Karpas-422 (cell line): ENCODE results near the gene KCNQ1. TPM values are rescaled to one million over a fixed set of nuclear protein-coding genes. Genes with fewer than 3 reads are reported as not detected.

Source experiments
- DNase-seq: peaks from one replicate; pipeline ENCODE4 v3.0.0-alpha.2; 2015
- H2AFZ ChIP-seq: fragments of 200-600 bp; sonication (generic); 2 replicates; pipeline ENCODE4 v1.6.1; 2014; ENCODE audit warnings: antibody characterized with exemption, low read length, mixed read lengths
- H3K27ac ChIP-seq: fragments of 200-600 bp; sonication (generic); 2 replicates; pipeline ENCODE4 v1.5.1; 2014; ENCODE audit warnings: mild to moderate bottlenecking, low read length, moderate library complexity
- H3K27me3 ChIP-seq: fragments of 200-600 bp; sonication (generic); 2 replicates; pipeline ENCODE4 v1.6.1; 2014; ENCODE audit warnings: low read length, mixed read lengths
- H3K36me3 ChIP-seq: fragments of 200-600 bp; sonication (generic); 2 replicates; pipeline ENCODE4 v1.6.1; 2014; ENCODE audit warnings: low read length, mixed read lengths; ENCODE audit not compliant: insufficient read depth
- H3K4me1 ChIP-seq: fragments of 200-600 bp; sonication (generic); 2 replicates; pipeline ENCODE4 v1.6.1; 2014; ENCODE audit warnings: mild to moderate bottlenecking, low read length, mixed read lengths
- H3K4me2 ChIP-seq: fragments of 200-600 bp; sonication (generic); 2 replicates; pipeline ENCODE4 v1.6.1; 2014; ENCODE audit warnings: low read length, low read depth, mild to moderate bottlenecking; ENCODE audit not compliant: poor library complexity, severe bottlenecking
- H3K4me3 ChIP-seq: fragments of 200-600 bp; sonication (generic); 2 replicates; pipeline ENCODE4 v1.5.1; 2014; ENCODE audit warnings: mild to moderate bottlenecking, antibody characterized with exemption, low read length, mixed read lengths
- H3K79me2 ChIP-seq: fragments of 200-600 bp; sonication (generic); 2 replicates; pipeline ENCODE4 v1.6.1; 2014; ENCODE audit warnings: mild to moderate bottlenecking, low read length, mixed read lengths
- H3K9ac ChIP-seq: fragments of 200-600 bp; sonication (generic); 2 replicates; pipeline ENCODE4 v1.6.0; 2014; ENCODE audit warnings: low read length
- H3K9me2 ChIP-seq: fragments of 200-600 bp; sonication (generic), shearing (Covaris generic); replicated peaks from 2 replicates; pipeline ENCODE4 v1.6.0; 2014; ENCODE audit warnings: mild to moderate bottlenecking, low read length, moderate library complexity; ENCODE audit not compliant: insufficient read depth
- H3K9me3 ChIP-seq: fragments of 300-700, 200-600 bp; sonication (generic); 2 replicates; pipeline ENCODE4 v1.6.1; 2014; ENCODE audit warnings: low read length, mixed read lengths
- H4K20me1 ChIP-seq: fragments of 200-600 bp; sonication (generic); 2 replicates; pipeline ENCODE4 v1.6.1; 2014; ENCODE audit warnings: mild to moderate bottlenecking, antibody characterized with exemption, low read length, low read depth; ENCODE audit not compliant: insufficient read depth
- total RNA-seq: library from RNA; depleted of rRNA; stranded (reverse); fragments of >200 nt; shearing (Covaris generic); gene quantifications from 2 replicates; pipeline ENCODE4 v1.2.3, GENCODE V29; 2014; ENCODE audit warnings: low replicate concordance

KCNQ1 gene
- total RNA-seq, 1 experiment from 2014 or later: not detected

- H3K9me3 ChIP-seq: peaks cover 12% of the 10 kb centered on the region
- no peaks in the 10 kb centered on the region for H3K27me3 ChIP-seq
- no peak for DNase-seq
- H3K36me3 ChIP-seq: no peaks in the 10 kb centered on the region; the same call in 1 of the 2 replicates
- no peaks in the 10 kb centered on the region for H3K9me2 ChIP-seq
- no peaks in the 10 kb centered on the region for H3K79me2 ChIP-seq
- H3K4me3 ChIP-seq: no peak overlapping the region
- H3K27ac ChIP-seq: no peak overlapping the region
- H4K20me1 ChIP-seq: no peaks in the 10 kb centered on the region
- no peak overlapping the region for H2AFZ ChIP-seq
- H3K9ac ChIP-seq: no peak overlapping the region
- H3K4me1 ChIP-seq: no peaks in the 10 kb centered on the region
- H3K4me2 ChIP-seq: no peak overlapping the region
Measured at GRCh38 chr11:2664791-2665525, 220.2 kb downstream of the KCNQ1 start.

GRCh38 chr11:2665526-2666400, 221.0 kb downstream of the KCNQ1 start:
- Histone ChIP-seq H3K4me3 (no peak overlapping the region), H3K9me2 (no peaks in the 10 kb centered on the region), H3K9ac (no peak overlapping the region), H4K20me1 (no peaks in the 10 kb centered on the region), H3K4me2 (no peak overlapping the region), H3K27ac (no peak overlapping the region), H3K79me2 (no peaks in the 10 kb centered on the region), H3K9me3 (peaks cover 5% of the 10 kb centered on the region; the same call in 1 of the 2 replicates), H2AFZ (no peak overlapping the region), H3K4me1 (no peaks in the 10 kb centered on the region), H3K36me3 (no peaks in the 10 kb centered on the region), H3K27me3 (no peaks in the 10 kb centered on the region)
- DNase-seq: no peak

- Histone ChIP-seq H3K9me3 (no peaks in the 10 kb centered on the region; the same call in 1 of the 2 replicates), H3K4me3 (no peak overlapping the region), H3K27me3 (no peaks in the 10 kb centered on the region), H3K79me2 (0 out of 2 replicates have a peak, but pooled peaks cover 5% of the 10 kb centered on the region), H3K4me2 (no peak overlapping the region), H3K27ac (no peak overlapping the region), H2AFZ (no peak overlapping the region), H3K4me1 (no peaks in the 10 kb centered on the region), H3K36me3 (no peaks in the 10 kb centered on the region), H4K20me1 (no peaks in the 10 kb centered on the region), H3K9ac (no peak overlapping the region), H3K9me2 (no peaks in the 10 kb centered on the region)
- DNase-seq: no peak
Measured at GRCh38 chr11:2666401-2666741, 221.6 kb downstream of the KCNQ1 start.

DNA sequence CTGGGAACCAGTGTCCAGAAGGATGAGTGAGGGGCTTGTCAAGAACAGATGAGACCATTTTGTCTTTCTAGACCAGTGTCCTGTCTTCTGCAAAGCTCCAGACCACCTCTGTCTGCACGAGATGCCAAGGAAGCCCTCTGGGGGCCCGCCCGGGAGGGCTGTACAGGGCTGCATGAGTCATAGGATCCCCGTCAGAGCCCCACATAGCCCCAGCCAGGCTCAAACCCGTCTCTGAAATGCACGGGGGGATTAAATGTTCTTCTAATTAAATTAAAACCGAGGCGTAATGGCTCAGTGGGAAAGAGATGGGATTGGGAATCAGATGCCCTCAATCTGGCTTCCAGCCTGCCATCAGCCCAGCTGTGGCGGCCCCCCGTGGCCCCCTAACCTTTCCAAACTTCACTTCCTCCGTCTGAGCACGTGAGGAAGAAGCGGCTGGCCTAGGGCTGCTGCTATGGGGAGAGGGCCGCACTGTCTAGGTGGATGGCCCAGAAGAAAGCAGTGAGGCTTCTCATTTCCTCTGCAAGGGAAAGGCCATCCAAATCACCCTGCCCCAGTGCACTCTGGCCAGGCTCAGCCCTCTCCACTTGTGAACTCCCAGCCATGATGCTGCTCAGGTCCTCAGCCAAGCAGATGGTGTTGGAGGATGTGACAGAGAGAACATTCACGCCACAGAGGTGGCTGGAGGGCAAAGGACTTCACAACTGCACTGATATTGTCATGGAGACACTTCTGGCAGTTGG, 222.2 kb downstream of the KCNQ1 start:
- no peaks in the 10 kb centered on the region for H4K20me1 ChIP-seq
- H2AFZ ChIP-seq: no peak overlapping the region
- H3K36me3 ChIP-seq: no peaks in the 10 kb centered on the region
- no peaks in the 10 kb centered on the region for H3K4me1 ChIP-seq
- 0 out of 2 replicates have a peak, but pooled peaks cover 7% of the 10 kb centered on the region for H3K79me2 ChIP-seq
- no peaks in the 10 kb centered on the region for H3K9me2 ChIP-seq
- H3K9me3 ChIP-seq: no peaks in the 10 kb centered on the region; the same call in 1 of the 2 replicates
- H3K4me2 ChIP-seq: no peak overlapping the region
- DNase-seq: no peak
- H3K27ac ChIP-seq: no peak overlapping the region
- H3K27me3 ChIP-seq: no peaks in the 10 kb centered on the region
- no peak overlapping the region for H3K4me3 ChIP-seq
- no peak overlapping the region for H3K9ac ChIP-seq

DNA sequence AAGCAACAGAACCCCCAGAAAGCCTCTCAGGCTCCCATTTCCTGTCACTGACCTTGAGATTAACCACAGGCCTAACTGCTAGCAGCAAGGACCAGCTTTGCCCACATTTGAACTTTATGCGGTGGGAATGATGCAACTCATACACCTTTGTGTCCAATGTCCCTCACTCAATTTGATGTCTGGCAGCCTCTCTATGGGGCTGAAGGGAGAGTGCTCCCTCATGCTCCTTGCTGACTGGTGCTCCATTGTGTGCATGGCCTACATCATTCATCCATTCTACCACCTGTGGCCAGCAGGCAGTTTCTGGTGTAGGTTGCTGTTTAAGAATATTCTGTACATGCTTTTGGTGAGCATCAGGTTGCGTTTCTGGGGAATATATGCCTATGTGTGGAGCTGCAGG, 223.1 kb downstream of the KCNQ1 start:
- no peak overlapping the region for H3K9ac ChIP-seq
- H3K79me2 ChIP-seq: 0 out of 2 replicates have a peak, but pooled peaks cover 10% of the 10 kb centered on the region
- no peaks in the 10 kb centered on the region for H3K9me2 ChIP-seq
- H3K4me1 ChIP-seq: no peaks in the 10 kb centered on the region
- H3K9me3 ChIP-seq: no peaks in the 10 kb centered on the region; the same call in 1 of the 2 replicates
- H2AFZ ChIP-seq: no peak overlapping the region
- H3K4me3 ChIP-seq: no peak overlapping the region
- H3K4me2 ChIP-seq: no peak overlapping the region
- no peak for DNase-seq
- no peak overlapping the region for H3K27ac ChIP-seq
- no peaks in the 10 kb centered on the region for H3K27me3 ChIP-seq
- no peaks in the 10 kb centered on the region for H4K20me1 ChIP-seq
- H3K36me3 ChIP-seq: no peaks in the 10 kb centered on the region

DNA sequence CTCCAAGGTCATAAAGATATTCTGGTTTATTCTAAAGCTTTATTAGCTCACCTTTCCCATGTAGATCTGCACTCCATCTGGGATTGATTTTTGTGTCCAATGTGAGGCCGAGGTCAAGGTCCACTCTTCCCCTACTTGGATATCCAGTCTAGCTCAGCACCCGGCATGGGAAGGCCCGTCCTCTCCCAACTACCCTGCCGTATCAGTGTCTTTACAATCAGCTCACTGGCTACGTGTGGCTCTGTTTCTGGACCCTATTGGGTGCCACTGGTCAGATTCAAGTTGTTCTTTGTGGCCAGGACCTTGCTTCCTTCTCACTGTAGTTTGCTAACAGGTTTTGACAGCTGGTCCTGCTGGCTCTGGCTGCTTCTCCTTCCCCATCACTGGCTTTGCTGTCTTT, 224.1 kb downstream of the KCNQ1 start:
- no peak overlapping the region for H3K4me2 ChIP-seq
- H3K4me3 ChIP-seq: no peak overlapping the region
- no peaks in the 10 kb centered on the region for H3K27me3 ChIP-seq
- DNase-seq: no peak
- no peaks in the 10 kb centered on the region for H3K4me1 ChIP-seq
- H3K36me3 ChIP-seq: no peaks in the 10 kb centered on the region
- no peaks in the 10 kb centered on the region for H3K9me2 ChIP-seq
- no peaks in the 10 kb centered on the region for H3K9me3 ChIP-seq
- H3K79me2 ChIP-seq: peaks cover 16% of the 10 kb centered on the region; the same call in 1 of the 2 replicates
- no peak overlapping the region for H3K9ac ChIP-seq
- H4K20me1 ChIP-seq: no peaks in the 10 kb centered on the region
- H2AFZ ChIP-seq: no peak overlapping the region
- H3K27ac ChIP-seq: no peak overlapping the region

- Histone ChIP-seq H3K9ac (no peak overlapping the region), H3K9me2 (no peaks in the 10 kb centered on the region), H3K79me2 (peaks cover 19% of the 10 kb centered on the region; the same call in 1 of the 2 replicates), H3K9me3 (no peaks in the 10 kb centered on the region), H4K20me1 (no peaks in the 10 kb centered on the region), H3K36me3 (no peaks in the 10 kb centered on the region), H2AFZ (no peak overlapping the region), H3K4me3 (no peak overlapping the region), H3K27me3 (no peaks in the 10 kb centered on the region), H3K27ac (no peak overlapping the region), H3K4me1 (no peaks in the 10 kb centered on the region), H3K4me2 (no peak overlapping the region)
- no peak for DNase-seq
Measured at GRCh38 chr11:2669634-2670469, 225.0 kb downstream of the KCNQ1 start.
